A549 (cell line): ENCODE results near the gene SLC22A16. TPM values are rescaled to one million over a fixed set of nuclear protein-coding genes. Genes with fewer than 3 reads are reported as not detected.
A peak's percentile ranks its signal among the peaks of the same experiment; 100 is the strongest.

ENCODE experiments used
- ATAC-seq, 2 experiments: fragments of 200-7000 bp in 1 of 2; fragments of >200 bp in 1 of 2; cut with Nextera tagmentation in 1 of 2; cut with Tn5 transposase in 1 of 2; 3 replicates each; pipeline versions ENCODE4 v1.8.0 to v1.9.1; 2018 to 2020; ENCODE audit warnings: mild to moderate bottlenecking in 1 of 2, moderate library complexity in 1 of 2
- CTCF ChIA-PET: fragments of 300-600 bp; sonication (Branson Sonifier 250); formaldehyde crosslinking; extraction: SDS; loops from one replicate; lab custom pipeline; 2021; ENCODE audit warnings: antibody characterized with exemption, inconsistent platforms; lab: Yijun Ruan, JAX
- POLR2A ChIA-PET: fragments of 350-600 bp; formaldehyde crosslinking; extraction: SDS; loops from one replicate; lab custom pipeline; 2021; ENCODE audit warnings: antibody characterized with exemption, inconsistent platforms; lab: Yijun Ruan, JAX
- DNase-seq, 2 experiments: peaks; one replicate each; pipeline versions ENCODE4 v3.0.0 to v3.0.0-alpha.2; 2011 to 2016; ENCODE audit warnings: low read depth in 1 of 2, low spot score in 1 of 2
- FAIRE-seq: peaks from 2 replicates; lab custom pipeline; 2011; peaks lifted over from hg19 to GRCh38; lab: Jason Lieb, UNC
- H3K27ac ChIP-seq, 2 experiments: fragments of >200 bp; sonication (Bioruptor Twin); formaldehyde crosslinking; 3 replicates each; pipeline ENCODE4 v1.5.1; 2016 to 2017
- H3K4me1 ChIP-seq: fragments of >200 bp; sonication (Bioruptor Twin); formaldehyde crosslinking; 3 replicates; pipeline ENCODE4 v1.6.1; 2016
- H3K4me2 ChIP-seq: fragments of >200 bp; sonication (Bioruptor Twin); formaldehyde crosslinking; 3 replicates; pipeline ENCODE4 v1.6.1; 2016
- H3K4me3 ChIP-seq: fragments of >200 bp; sonication (Bioruptor Twin); formaldehyde crosslinking; 3 replicates; pipeline ENCODE4 v1.5.1; 2016
- H3K9me3 ChIP-seq: fragments of >200 bp; sonication (Bioruptor Twin); formaldehyde crosslinking; 3 replicates; pipeline ENCODE4 v1.6.1; 2016
- BHLHE40 ChIP-seq: IDR thresholded peaks from 2 replicates; pipeline ENCODE4 v1.6.1; 2012; ENCODE audit warnings: low read depth, low read length, inconsistent platforms
- CBX8 ChIP-seq: fragments of 200-600 bp; sonication (generic); IDR thresholded peaks from 2 replicates; pipeline ENCODE4 v1.6.1; 2016
- CEBPB ChIP-seq, 2 experiments: fragments of >200 bp in 1 of 2; sonication (Bioruptor Twin) in 1 of 2; formaldehyde crosslinking in 1 of 2; IDR thresholded peaks; 2 replicates each; pipeline ENCODE4 v1.6.1; 2012 to 2016
- CHD2 ChIP-seq: fragments of 150-350 bp; IDR thresholded peaks from 2 replicates; pipeline ENCODE4 v1.6.1; 2014; ENCODE audit warnings: low read length; ENCODE audit not compliant: partially characterized antibody
- CTCF ChIP-seq: fragments of >200 bp; sonication (Bioruptor Twin); formaldehyde crosslinking; IDR thresholded peaks from 3 replicates; pipeline ENCODE4 v1.5.1; 2016
- EHMT2 ChIP-seq: fragments of 200-600 bp; sonication (generic); IDR thresholded peaks from 2 replicates; pipeline ENCODE4 v1.6.1; 2016; ENCODE audit warnings: antibody characterized with exemption, low read depth, mild to moderate bottlenecking, moderate library complexity
- FOXS1 ChIP-seq: fragments of 250-450 bp; sonication (Bioruptor Pico); IDR thresholded peaks from 2 replicates; pipeline ENCODE4 v1.5.0; 2020; ENCODE audit warnings: mild to moderate bottlenecking, moderate library complexity
- HDAC2 ChIP-seq: fragments of 200-600 bp; sonication (generic); IDR thresholded peaks from 2 replicates; pipeline ENCODE4 v1.6.1; 2016
- HOXB13 ChIP-seq: fragments of 250-450 bp; sonication (Bioruptor Pico); IDR thresholded peaks from 2 replicates; pipeline ENCODE4 v1.5.0; 2020; ENCODE audit warnings: low read depth, mild to moderate bottlenecking, moderate library complexity
- KDM5A ChIP-seq: fragments of 200-600 bp; sonication (generic); IDR thresholded peaks from 2 replicates; pipeline ENCODE4 v1.6.1; 2016; ENCODE audit warnings: antibody characterized with exemption, mild to moderate bottlenecking
- NFE2L2 ChIP-seq: fragments of 150-350 bp; conservative IDR thresholded peaks from 2 replicates; pipeline ENCODE4 v1.6.1; 2014; ENCODE audit warnings: low read length
- POLR2A ChIP-seq: IDR thresholded peaks from 2 replicates; pipeline ENCODE4 v1.6.1; 2012; ENCODE audit warnings: mild to moderate bottlenecking, low read length
- RCOR1 ChIP-seq: fragments of 150-350 bp; IDR thresholded peaks from 2 replicates; pipeline ENCODE4 v1.6.1; 2014; ENCODE audit warnings: antibody characterized with exemption, low read length, low read depth
- SREBF2 ChIP-seq: fragments of 450-650 bp; IDR thresholded peaks from 2 replicates; pipeline ENCODE4 v1.6.1; 2014; ENCODE audit warnings: mild to moderate bottlenecking, moderate library complexity
- TFCP2L1 ChIP-seq: fragments of 250-450 bp; sonication (Bioruptor Pico); IDR thresholded peaks from 2 replicates; pipeline ENCODE4 v1.5.0; 2021; ENCODE audit warnings: mild to moderate bottlenecking
- ZC3H11A ChIP-seq: fragments of 450-650 bp; IDR thresholded peaks from 2 replicates; pipeline ENCODE4 v1.6.1; 2014; ENCODE audit warnings: antibody characterized with exemption, mild to moderate bottlenecking
- ZFP36 ChIP-seq: fragments of 450-650 bp; IDR thresholded peaks from 2 replicates; pipeline ENCODE4 v1.6.1; 2014; ENCODE audit warnings: borderline replicate concordance; ENCODE audit not compliant: partially characterized antibody
- WGBS: methylation state at CpG from one replicate; pipeline ENCODE4 v1.1.6; 2017; ENCODE audit errors: missing lambda C conversion rate; 5-methylcytosine and 5-hydroxymethylcytosine counted together
- polyA minus RNA-seq: library from RNA; depleted of rRNA, polyadenylated mRNA; stranded (reverse); fragments of >200 nt; gene quantifications from 2 replicates; pipeline ENCODE4 v1.2.3, GENCODE V29; 2011; rRNA and poly(A)+ RNA removed
- polyA plus RNA-seq, 4 experiments: library from polyadenylated mRNA; depleted of rRNA in 3 of 4; stranded (reverse); fragments of >200 nt; fragmentation: RNase III in 1 of 4; extraction: RNeasy Plus Mini Kit Qiagen cat#74134 plus additional on column Dnase treatment in 1 of 4; gene quantifications; 2 replicates in 3 of 4; 3 replicates in 1 of 4; pipeline ENCODE4 v1.2.3, GENCODE V29; 2011 to 2017
- TF ChIP-seq, protein P1 (sequence below): fragments of 200-600 bp; sonication (generic); IDR thresholded peaks from 2 replicates; pipeline ENCODE4 v1.6.1; 2016; ENCODE audit warnings: antibody characterized with exemption, mild to moderate bottlenecking, moderate library complexity

Gene SLC22A16
- polyA plus RNA-seq (2011; rRNA removed) = not detected in 2 replicates
- not detected in 2 replicates for polyA plus RNA-seq (2012; cell fraction: cytosol; rRNA removed)
- not detected in 2 replicates for polyA plus RNA-seq (2012; cell fraction: nucleus; rRNA removed)
- not detected in 3 replicates for polyA plus RNA-seq (2017; fragmentation: RNase III; extraction: RNeasy Plus Mini Kit Qiagen cat#74134 plus additional on column Dnase treatment)
- polyA minus RNA-seq = not detected in 2 replicates

DNA sequence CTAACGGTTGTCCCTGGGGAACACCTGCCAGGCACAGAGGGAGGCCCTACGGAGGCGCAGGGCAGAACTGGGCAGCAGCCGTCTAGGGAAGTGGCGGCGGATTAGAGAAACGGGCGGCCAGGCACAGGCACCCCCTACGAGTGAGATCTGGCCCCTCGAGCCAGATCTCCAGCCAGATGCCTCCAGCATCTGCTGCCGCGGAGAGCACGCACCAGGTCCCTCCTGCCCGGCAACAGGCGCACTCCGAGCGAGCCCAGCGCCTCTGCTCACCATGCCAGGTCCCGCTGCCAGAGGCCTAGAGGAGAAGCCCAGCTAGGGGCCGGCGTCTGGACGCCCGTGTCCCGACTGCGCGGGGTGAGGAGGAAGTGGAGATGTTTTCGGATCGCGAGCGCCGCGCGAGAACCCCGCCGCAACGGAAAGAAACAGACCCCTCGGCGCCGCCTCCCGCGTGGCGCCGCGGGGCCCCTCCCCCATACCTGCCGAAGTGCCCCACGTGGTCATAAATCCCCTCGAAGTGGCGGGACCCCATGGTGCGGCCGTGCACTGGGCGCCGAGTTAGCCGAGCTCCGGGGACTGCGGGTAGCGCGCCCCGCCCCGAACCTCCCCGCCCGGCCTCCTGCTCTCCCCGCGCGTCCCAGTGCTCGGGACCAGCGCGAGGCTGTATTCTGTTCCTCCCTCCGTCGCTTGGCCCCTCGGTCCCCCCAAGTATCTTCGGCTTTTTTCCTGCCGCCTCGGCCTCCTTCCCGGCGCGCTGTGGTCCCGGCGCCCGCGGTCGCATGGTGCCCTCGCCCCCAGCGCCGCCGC, at the start of gene SLC22A16:
Gene SLC22A16 (minus strand): TSS at position 568 of the 804 bp plus-strand sequence. CDS start 39 bp downstream, at position 529.
- Histone ChIP-seq H3K27ac (no peak within 1 kb of the TSS), H3K4me3 (peak within 1 kb of the TSS; percentile 22; the same call in 1 of the 3 replicates), H3K4me2 (peak within 1 kb of the TSS; percentile 57; the same call in 2 of the 3 replicates), H3K4me1 (no peaks in the 10 kb centered on the region), H3K9me3 (no peaks in the 10 kb centered on the region)
- 64% methylated on average over 42 of the region's 85 CpGs for WGBS
- TF ChIP-seq HDAC2 (no peak), CTCF (no peak), TFCP2L1 (CRISPR knock-in tag) (no peak), KDM5A (no peak), CEBPB (IDR thresholded peaks at IDR 0.05) (no peak), ZFP36 (no peak), EHMT2 (no peak), CBX8 (no peak), ZC3H11A (no peak), HOXB13 (no peak), BHLHE40 (no peak), SREBF2 (no peak), CHD2 (no peak)
- DNase-seq (no peak), ATAC-seq (no peak), FAIRE-seq (no peak)
- ChIA-PET POLR2A (no interaction called here), CTCF (no interaction called here)

DNA sequence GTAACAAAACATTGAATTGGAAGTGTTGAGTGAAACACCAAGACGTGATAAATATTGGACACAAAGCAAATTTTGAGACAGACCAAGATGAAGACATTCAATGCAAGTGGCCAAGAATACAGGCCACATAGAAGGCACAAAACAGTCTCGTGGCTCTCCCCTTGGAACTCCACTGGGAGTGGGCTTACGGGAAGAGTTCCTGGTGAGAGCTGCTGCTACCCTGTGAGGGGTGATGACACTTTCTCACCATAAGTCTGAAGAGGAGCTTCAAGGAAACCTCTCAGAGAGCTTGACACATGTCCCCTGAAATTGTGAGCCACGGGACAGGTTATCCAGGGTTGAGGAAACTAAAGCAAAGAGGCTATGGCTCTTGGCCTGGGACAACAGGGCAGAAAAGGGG, 48.6 kb upstream of the SLC22A16 start:
- no peak for DNase-seq
- Histone ChIP-seq H3K4me2 (no peak overlapping the region), H3K4me3 (no peak overlapping the region), H3K27ac (no peak overlapping the region), H3K4me1 (peaks cover 14% of the 10 kb centered on the region), H3K9me3 (no peaks in the 10 kb centered on the region)
- 49% methylated on average over 4 of the region's 4 CpGs for WGBS
- TF ChIP-seq RCOR1 (no peak), POLR2A (no peak), CEBPB (IDR thresholded peaks at IDR 0.05) (no peak), FOXS1 (CRISPR knock-in tag) (no peak), NFE2L2 (no peak), CHD2 (no peak)
- TF ChIP-seq, protein P1, sequence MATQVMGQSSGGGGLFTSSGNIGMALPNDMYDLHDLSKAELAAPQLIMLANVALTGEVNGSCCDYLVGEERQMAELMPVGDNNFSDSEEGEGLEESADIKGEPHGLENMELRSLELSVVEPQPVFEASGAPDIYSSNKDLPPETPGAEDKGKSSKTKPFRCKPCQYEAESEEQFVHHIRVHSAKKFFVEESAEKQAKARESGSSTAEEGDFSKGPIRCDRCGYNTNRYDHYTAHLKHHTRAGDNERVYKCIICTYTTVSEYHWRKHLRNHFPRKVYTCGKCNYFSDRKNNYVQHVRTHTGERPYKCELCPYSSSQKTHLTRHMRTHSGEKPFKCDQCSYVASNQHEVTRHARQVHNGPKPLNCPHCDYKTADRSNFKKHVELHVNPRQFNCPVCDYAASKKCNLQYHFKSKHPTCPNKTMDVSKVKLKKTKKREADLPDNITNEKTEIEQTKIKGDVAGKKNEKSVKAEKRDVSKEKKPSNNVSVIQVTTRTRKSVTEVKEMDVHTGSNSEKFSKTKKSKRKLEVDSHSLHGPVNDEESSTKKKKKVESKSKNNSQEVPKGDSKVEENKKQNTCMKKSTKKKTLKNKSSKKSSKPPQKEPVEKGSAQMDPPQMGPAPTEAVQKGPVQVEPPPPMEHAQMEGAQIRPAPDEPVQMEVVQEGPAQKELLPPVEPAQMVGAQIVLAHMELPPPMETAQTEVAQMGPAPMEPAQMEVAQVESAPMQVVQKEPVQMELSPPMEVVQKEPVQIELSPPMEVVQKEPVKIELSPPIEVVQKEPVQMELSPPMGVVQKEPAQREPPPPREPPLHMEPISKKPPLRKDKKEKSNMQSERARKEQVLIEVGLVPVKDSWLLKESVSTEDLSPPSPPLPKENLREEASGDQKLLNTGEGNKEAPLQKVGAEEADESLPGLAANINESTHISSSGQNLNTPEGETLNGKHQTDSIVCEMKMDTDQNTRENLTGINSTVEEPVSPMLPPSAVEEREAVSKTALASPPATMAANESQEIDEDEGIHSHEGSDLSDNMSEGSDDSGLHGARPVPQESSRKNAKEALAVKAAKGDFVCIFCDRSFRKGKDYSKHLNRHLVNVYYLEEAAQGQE = no peak
- no peak for ATAC-seq
- CTCF ChIA-PET = interaction anchor here (0.9 kb wide), 1 partner anchor 474 kb away, joined by 3 read pairs; no protein-coding TSS in a partner anchor
- FAIRE-seq = no peak
- POLR2A ChIA-PET = no interaction called here
